ENCODE data around the gene MAST3.
A peak's percentile ranks its signal among the peaks of the same experiment; 100 is the strongest.

Gene MAST3

DNA sequence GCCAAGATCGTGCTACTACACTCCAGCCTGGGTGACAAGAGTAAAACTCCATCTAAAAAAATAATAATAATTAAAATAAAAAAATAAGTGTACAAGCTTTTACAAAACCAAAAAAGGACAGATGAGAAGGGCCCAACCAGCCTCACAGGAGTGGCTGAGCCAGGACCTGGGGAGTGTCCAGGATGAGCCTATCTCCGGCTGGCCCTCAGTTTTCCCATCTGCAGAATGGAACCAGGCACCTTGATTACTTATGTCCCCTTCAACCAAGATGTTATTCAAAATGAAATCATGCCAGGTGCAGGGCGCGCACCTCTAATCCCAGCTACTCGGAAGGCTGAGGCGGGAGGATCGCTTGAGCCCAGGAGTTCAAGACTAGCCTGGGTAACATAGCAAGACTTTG, 66.5 kb downstream of the MAST3 start:
- no peak for DNase-seq

DNA sequence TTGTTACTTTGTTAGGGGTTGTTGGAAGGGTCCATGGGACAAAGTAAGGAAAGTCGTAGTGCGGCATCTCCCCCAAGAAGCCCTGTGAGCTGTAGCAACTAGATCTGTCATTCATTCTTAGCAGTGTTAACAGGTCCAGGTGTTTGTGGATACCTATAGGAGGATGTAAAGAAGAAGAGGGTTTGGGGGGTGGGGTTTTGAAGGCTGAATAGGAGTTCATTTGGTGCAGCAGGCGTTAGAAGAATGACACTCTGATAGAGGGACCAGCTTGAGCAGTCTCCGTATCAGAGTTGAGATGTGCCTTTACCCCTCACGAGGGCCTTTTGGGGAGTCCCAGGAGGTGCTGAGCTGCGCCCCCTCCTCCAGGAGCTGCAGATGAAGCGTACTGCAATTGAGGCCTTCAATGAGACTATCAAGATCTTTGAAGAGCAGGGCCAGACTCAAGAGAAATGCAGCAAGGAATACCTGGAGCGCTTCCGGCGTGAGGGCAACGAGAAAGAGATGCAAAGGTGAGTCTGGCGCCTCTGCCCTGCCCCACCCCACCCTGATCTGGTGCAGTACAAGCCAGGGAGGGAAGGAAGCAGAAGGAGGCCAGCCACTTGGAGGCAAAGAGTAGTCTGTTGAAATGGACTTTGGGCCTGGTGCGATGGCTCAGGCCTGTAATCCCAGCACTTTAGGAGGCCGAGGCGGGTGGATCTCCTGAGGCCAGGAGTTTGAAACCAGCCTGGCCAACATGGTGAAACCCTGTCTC, 68.4 kb downstream of the MAST3 start:
- no peak for DNase-seq

DNA sequence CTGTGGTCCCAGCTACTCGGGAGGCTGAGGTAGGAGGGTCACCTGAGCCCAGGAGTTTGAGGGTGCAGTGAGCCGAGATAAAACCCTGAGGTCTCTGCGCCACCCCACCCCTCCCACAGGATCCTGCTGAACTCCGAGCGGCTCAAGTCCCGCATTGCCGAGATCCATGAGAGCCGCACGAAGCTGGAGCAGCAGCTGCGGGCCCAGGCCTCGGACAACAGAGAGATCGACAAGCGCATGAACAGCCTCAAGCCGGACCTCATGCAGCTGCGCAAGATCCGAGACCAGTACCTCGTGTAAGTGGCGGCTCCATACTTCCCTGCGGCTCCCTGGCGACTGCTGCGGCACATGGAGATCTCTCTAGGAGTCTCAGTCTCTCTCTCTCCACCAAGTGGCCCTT, 69.4 kb downstream of the MAST3 start:
- no peak for DNase-seq

DNA sequence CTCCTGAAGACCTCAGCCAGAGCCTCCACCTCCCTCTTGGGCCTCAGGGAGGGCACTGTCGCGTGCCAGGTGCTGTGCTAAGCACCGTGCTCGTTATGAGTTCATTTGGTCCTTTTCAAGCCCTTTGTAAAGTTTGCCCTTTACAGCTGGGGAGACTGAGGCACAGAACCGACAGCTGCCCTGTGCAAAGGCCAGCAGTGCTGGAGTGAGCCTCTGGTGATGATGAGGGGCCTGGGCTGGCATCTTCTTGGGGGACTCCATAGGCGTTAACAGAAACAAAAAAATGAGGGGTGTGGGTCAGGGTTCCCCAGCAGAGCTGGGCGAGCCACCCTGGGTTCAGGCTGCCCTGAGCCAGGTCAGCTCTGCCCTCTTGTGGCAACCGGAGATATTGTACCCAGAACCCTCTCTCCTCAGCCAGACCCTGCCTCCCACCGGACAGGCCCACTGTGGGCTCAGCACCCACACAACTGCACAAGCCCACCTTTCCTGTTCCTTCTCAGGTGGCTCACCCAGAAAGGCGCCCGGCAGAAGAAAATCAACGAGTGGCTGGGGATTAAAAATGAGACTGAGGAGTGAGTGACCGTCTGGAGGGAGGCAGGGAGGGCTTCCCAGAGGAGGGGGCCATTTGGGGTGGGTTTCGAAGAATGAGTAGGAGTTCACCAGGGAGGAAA, 70.5 kb downstream of the MAST3 start:
- peak; percentile 30 for DNase-seq

DNA sequence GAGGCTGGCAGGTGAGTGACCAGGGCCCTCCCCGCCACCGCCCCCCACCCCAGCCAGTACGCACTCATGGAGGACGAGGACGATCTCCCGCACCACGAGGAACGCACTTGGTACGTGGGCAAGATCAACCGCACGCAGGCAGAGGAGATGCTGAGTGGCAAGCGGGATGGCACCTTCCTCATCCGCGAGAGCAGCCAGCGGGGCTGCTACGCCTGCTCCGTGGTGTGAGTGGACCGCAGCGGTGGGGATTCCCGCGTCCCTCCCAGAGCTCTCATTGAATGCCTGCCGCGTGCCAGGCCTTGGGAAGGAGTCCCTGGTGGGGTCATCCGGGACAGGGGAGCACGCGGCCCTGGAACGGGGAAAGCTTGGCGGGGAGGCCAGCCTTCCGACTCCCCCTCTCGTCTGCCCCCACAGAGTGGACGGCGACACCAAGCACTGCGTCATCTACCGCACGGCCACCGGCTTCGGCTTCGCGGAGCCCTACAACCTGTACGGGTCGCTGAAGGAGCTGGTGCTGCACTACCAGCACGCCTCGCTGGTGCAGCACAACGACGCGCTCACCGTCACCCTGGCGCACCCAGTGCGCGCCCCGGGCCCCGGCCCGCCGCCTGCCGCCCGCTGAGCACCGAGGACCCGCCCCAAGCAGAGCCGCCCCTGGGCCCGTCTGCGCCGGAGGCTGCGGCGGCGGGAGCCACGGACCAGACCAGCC, 71.2 kb downstream of the MAST3 start:
- no peak for DNase-seq

DNA sequence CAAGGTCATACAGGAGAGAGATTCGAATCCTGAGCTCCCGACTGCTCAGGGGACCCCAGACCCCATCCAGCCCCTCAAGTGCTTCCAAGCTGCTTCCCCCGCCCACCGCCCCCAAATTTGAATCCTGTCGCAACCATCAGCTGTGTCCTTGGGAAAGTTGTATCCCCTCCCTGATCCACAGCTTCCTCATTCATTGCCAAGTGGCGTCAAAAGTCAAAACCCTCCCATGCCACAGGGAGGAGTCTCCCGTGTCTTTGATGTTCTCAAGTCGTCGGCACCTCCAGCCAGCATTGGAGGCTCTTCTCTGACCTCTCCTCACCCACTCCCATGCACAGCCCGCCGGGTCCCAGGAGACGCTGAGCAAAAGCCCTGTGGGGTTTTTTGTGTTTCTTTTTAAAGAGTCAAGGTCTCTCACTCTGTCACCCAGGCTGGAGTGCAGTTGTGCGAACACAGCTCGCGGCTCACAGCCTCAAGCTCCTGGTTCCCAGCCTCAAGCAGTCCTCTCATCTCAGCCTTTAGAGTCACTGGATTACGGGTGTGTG, 73.2 kb downstream of the MAST3 start:
- no peak for DNase-seq

DNA sequence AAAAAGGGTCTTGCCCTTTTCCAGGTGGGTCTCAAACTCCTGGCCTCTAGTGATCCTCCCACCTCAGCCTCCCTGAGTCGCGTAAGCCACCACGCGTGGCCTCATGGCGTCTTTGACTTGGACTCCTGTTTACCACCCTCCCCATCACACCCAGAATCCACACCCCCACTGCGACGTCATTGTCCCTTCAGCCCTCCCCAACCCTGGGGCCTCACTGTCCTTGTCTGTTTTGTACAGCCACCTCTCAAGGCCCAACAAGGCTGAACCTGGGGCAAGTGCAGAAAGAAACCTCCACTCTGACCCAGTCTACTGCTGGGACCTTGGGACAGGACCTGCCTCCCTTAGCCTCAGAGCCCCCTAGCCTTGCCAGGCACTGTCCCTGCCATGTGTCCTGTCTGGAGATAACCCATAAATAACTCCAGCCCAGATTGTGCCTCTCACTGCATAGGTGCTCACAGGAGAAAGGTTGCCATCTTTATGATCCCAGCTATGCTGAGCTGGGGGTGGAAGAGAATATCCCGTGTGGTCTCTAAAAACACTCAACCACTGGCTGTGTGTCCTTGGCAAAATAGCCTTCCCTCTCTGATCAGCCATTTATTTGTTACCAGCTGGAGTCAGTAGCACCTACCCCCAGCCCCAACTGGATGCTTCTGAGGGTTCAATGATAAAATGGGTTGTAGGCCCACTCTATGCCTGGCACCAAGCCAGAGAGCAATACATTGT, 74.2 kb downstream of the MAST3 start:
- no peak for DNase-seq

DNA sequence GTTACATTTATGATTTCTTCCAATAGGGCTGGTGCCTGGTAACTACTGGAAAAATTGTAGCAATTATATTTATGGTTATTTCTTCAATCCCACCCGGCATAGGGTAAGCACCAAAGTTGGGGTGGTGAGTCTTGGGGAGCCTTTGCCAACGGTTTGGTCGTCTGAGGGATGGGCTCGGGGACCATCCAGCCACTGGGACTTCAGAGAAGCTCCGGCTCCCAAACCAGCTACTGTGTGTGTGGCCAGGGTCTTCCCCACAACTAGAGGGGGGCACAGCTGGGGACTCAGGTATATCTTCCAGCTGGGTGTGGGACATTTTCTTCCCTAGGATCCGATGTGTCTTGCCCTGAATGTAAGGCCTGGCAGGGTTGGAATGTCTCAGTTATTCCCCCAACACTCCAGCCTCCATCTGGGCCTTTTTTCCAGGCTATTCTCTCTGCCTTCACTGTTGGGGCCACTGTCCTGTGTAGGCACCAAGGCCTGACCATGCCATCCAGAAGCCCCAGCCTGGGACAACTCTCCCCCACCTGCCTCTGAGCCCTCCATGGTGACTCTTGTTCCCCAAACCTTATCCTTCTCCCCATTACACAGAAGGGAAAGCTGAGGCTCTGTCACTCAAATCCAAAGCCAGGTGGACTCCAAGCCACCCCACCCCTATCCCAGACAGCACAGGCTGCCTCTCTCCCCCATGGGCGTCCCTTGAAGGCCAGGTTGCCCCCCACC, 74.9 kb downstream of the MAST3 start:
- DNase-seq = no peak

DNA sequence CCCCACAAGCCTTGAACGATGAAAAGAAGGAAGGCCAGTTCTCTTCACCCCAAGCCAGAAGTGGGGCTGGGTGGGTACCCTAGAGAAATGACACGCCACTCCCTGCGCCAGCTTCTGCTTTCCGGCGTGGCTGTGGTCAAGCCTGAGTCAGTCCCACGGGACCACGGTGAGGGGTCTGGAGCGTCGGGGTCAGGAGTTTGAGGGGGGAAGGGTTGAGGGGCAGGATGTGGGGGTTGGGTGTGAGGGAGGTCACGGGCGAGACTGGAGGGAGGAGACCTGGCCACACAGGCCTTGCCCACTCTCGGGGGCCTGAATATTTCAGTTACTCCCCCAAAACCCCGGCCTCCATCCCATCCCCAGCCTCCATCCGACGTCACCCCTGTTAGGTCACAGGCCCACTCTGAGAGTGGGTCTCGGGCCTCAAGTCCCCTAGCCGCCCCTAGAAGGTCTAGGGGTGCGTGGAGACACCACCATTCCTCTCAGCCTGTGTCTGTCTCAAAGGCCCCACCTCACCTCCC, 75.5 kb downstream of the MAST3 start:
- no peak for DNase-seq

DNA sequence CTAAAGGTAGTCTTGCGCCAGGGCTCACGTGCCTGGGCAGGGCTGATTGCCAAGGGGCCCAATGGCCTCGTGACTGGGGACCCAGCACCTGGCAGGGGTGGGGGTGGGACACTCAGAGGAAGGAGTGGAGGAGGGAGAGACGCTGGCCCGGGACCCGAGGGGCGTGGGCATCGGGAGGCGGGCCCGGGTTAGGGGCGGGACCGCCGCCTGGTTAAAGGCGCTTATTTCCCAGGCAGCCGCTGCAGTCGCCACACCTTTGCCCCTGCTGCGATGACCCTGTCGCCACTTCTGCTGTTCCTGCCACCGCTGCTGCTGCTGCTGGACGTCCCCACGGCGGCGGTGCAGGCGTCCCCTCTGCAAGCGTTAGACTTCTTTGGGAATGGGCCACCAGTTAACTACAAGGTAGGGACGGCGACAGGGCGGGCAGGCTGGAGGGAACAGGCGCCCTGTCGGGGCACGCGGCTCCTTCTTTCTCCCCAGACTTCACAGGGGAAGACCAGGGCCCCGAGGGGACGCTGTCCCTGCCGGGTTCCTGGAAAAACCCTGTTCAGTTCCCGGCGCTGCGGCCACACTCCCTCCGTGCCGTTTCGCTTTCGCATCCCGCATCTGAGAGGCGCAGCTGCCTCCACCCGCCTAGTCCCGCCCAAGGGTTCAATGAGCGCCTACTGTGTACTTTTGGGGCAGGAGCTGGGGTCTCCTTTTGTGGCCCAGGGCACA, 76.2 kb downstream of the MAST3 start, which contains the start of gene IFI30:
IFI30 (plus strand) TSS at position 242 of the 717 bp plus-strand sequence; CDS start at position 271, 29 bp downstream.
- DNase-seq = peak; percentile 77

DNA sequence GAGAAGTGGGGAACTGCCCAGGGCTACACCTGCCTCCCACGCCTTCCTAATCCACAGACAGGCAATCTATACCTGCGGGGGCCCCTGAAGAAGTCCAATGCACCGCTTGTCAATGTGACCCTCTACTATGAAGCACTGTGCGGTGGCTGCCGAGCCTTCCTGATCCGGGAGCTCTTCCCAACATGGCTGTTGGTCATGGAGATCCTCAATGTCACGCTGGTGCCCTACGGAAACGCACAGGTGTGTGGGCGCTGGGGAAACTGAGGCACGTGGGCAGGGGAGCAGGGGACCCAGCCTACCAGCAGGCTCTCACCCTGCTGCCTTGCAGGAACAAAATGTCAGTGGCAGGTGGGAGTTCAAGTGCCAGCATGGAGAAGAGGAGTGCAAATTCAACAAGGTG, 77.4 kb downstream of the MAST3 start:
- no peak for DNase-seq

DNA sequence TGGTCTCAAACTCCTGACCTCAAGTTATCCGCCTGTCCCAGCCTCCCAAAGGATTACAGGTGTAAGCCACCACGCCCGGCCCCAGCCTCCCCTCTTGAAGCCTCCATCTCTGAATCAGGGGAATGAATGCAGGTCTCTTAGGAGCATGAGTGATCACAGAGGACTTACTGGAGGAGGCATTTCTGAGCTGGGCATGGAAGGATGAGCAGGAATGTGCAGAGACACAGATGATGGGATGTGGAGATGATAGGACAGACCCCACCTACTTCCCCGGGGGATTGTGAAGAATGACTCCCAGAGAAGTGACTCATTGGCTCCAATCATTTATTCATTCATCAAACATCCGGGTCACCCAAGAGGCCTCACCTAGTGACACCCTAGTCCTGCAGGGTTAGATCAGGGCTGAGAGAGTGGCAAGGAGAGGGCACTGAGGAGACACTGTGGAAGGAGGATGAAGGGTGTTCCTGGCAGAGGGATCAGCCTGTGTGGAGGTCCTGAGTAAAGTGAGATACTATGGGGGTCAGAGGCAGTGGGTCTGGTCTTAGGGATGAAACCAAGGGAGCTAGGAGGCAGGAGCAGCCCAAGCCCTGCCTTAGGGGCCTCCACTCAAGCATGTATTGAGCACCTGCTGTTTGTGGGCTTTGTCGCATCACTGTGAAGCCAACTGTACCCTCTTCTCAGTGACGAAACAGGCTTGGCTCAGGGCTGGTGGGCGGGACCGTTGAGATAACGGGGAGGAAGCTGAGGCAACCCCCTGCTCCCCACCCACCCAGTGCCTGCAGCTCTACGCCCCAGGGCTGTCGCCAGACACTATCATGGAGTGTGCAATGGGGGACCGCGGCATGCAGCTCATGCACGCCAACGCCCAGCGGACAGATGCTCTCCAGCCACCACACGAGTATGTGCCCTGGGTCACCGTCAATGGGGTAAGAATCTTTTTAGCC, 79.1 kb downstream of the MAST3 start:
- DNase-seq = no peak

DNA sequence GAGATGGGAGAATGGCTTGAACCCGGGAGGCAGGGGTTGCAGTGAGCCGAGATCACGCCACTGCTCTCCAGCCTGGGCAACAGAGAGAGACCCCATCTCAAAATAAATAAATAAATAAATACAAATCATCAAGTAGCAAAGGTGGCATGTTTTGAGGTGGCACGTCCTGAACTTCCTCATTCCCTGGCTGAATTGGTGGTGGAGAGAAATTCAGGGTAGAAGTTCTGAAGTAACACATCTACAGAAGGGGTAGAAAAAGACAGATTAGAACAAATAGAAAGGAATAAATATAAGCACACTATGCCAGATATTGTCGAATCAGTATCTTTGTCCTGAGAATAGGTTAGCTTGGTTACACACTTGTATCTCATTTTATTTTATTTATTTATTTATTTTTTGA, 82.4 kb downstream of the MAST3 start:
- no peak for DNase-seq

DNA sequence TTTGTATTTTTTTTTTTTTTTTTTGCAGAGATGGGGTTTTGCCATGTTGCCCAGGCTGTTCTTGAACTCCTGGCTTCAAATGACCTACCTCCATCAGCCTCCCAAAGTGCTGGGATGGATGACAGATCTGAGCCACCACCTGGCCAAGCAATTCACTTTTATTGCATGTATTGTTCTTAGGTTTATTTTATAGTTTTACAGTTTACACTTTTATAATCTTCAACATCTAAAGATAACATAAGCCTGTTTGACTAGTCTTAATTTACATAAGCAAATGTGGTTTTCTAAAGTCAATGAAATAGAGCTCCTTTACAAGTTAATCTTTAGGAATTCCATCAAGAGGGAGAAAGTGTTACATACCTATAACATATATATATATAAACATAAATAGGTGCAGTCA, 86.0 kb downstream of the MAST3 start:
- no peak for DNase-seq

DNA sequence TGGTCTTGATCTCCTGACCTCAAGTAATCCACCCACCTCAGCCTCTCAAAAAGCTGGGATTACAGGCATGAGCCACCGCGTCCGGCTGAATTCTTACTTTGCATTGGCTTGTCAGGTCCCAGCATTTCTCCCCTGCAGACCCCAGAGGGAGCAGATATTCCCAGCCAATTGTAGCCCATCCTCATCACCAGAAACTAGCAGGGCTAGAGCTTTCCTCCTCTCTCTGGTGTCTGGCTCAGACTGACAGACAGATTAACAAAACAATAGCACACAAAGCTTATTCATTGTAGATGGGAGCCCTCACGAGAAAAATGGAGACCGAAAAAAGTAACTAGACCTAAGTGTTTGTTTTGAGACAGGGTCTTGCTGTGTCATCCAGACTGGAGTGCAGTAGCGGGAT, 88.0 kb downstream of the MAST3 start:
- DNase-seq = no peak

DNA sequence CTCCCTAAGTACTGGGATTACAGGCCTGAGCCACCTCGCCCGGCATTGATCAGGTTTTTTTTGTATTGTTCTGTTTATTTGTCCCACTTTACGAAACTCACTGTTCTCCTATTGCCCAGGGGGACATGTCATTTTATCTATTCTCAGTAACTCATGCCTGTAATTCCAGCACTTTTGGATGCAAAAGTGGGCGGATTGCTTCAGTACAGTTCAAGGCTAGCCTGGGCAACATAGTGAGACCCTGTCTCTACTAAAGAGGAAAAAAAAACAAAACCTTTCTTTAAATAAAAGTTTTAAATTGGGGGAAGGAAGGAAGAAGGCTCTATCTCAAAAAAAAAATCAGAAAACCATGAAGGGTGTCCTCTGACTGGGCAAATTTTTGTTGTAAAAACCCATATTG, 92.7 kb downstream of the MAST3 start:
- no peak for DNase-seq

DNA sequence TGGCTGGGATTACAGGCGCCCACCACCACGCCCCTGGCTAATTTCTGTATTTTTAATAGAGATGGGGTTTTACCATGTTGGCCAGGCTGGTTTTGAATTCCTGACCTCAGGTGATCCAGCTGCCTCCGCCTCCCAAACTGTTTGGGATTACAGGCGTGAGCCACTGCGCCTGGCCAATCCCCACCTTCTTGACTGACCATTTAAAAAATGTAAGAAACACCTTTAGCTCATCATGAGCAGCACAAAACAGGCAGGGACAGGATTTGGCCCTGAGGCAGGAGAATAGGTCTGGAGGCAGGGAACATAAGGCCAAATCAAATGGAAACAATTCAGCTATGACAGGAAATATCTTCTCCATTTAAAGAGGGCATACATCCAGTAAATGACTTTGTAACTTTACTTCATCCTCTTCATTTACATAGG, 94.1 kb downstream of the MAST3 start:
- no peak for DNase-seq

DNA sequence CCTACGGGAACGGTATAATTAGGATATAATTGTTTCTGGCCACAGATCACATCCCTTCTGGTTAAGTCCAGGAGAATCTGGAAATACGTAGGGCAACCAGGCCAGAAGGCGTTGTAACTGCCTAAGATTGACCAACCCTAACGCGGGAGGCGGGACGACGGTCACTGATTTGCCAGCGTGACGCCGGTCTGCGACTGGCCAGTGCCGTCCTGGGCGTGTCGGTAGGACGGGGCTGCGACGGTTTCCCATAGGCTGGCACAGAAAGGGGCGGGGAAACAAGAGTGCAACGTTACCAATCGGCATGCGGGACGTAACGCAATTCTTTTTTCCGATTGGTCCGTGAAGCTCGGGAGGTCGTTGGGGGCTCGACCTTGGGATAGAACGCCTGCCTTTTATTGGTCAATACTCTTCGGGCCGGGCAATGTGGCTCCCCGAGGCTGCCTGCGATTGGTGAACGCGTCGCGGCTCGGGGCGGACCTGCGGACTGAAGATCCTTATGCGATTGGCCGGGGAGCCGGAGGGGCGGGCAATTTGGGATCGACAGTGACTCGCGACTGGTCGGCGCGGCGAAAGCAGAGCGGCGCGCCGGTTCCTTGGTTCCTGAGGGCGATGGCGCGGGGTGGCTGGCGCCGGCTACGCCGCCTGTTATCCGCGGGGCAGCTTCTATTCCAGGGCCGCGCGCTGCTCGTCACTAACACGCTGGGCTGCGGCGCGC, 95.3 kb downstream of the MAST3 start, which contains the start of gene MPV17L2:
MPV17L2 (plus strand) TSS at position 546 of the 715 bp plus-strand sequence; CDS start at position 610, 64 bp downstream.
- DNase-seq = peak; percentile 99
